Activated CD4-positive, alpha-beta T cell treated with anti-CD3 and anti-CD28 coated beads, Interleukin-2, amount 50 U/mL, for 16 hours (primary cell): ENCODE data around the gene CREBL2.
A peak's percentile ranks its signal among the peaks of the same experiment; 100 is the strongest.

Source experiments
- DNase-seq: peaks from one replicate; pipeline ENCODE4 v3.0.0-alpha.2; 2020

The CREBL2 gene

GRCh38 chr12:12683136-12683697 lies 71.5 kb downstream of the CREBL2 start:
- DNase-seq = no peak

- no peak for DNase-seq
These were observed 72.0 kb downstream of the CREBL2 start for GRCh38 chr12:12683725-12684124.

GRCh38 chr12:12684375-12685106 lies 72.9 kb downstream of the CREBL2 start:
- no peak for DNase-seq

GRCh38 chr12:12685305-12685704 lies 73.6 kb downstream of the CREBL2 start:
- no peak for DNase-seq

GRCh38 chr12:12686472-12686871 lies 74.8 kb downstream of the CREBL2 start:
- no peak for DNase-seq

- no peak for DNase-seq
These were observed 75.2 kb downstream of the CREBL2 start for GRCh38 chr12:12686925-12687324.

- DNase-seq = peak; percentile 52
These were observed 78.1 kb downstream of the CREBL2 start for GRCh38 chr12:12689647-12690300.

- DNase-seq = no peak
These were observed 79.9 kb downstream of the CREBL2 start for GRCh38 chr12:12691549-12691948.

- peak; percentile 48 for DNase-seq
These were observed 81.5 kb downstream of the CREBL2 start for GRCh38 chr12:12693111-12693671.
